ENCODE results near the gene TXN.
A peak's percentile ranks its signal among the peaks of the same experiment; 100 is the strongest.

TXN gene

GRCh38 chr9:110256380-110257096 is at the start of gene TXN:
Gene TXN (minus strand): TSS chr9:110256507. CDS start chr9:110256435, 72 bp downstream.
- peak; percentile 94 for DNase-seq (ENCODE audit: low read depth)

- DNase-seq (ENCODE audit: low read depth) = peak; percentile 87
Observed at GRCh38 chr9:110303133-110303532, 46.8 kb upstream of the TXN start.

GRCh38 chr9:110298043-110298605 is 41.8 kb upstream of the TXN start:
- DNase-seq (ENCODE audit: low read depth) = no peak

GRCh38 chr9:110293248-110293647 is 36.9 kb upstream of the TXN start:
- no peak for DNase-seq (ENCODE audit: low read depth)

- no peak for DNase-seq (ENCODE audit: low read depth)
Observed at GRCh38 chr9:110291921-110292557, 35.7 kb upstream of the TXN start.

GRCh38 chr9:110290001-110290400 is 33.7 kb upstream of the TXN start:
- no peak for DNase-seq (ENCODE audit: low read depth)

GRCh38 chr9:110288503-110288902 is 32.2 kb upstream of the TXN start:
- DNase-seq (ENCODE audit: low read depth) = no peak

GRCh38 chr9:110287289-110287680 is 31.0 kb upstream of the TXN start:
- DNase-seq (ENCODE audit: low read depth) = no peak

- DNase-seq (ENCODE audit: low read depth) = no peak
Observed at GRCh38 chr9:110284211-110284844, 28.0 kb upstream of the TXN start.

GRCh38 chr9:110283751-110284150 is 27.4 kb upstream of the TXN start:
- no peak for DNase-seq (ENCODE audit: low read depth)

- DNase-seq (ENCODE audit: low read depth) = no peak
Observed at GRCh38 chr9:110282739-110283081, 26.4 kb upstream of the TXN start.

- no peak for DNase-seq (ENCODE audit: low read depth)
Observed at GRCh38 chr9:110282018-110282738, 25.9 kb upstream of the TXN start.

- no peak for DNase-seq (ENCODE audit: low read depth)
Observed at GRCh38 chr9:110278080-110278707, 21.9 kb upstream of the TXN start.

- no peak for DNase-seq (ENCODE audit: low read depth)
Observed at GRCh38 chr9:110276781-110277180, 20.5 kb upstream of the TXN start.

- DNase-seq (ENCODE audit: low read depth) = no peak
Observed at GRCh38 chr9:110270211-110270995, 14.1 kb upstream of the TXN start.

- DNase-seq (ENCODE audit: low read depth) = no peak
Observed at GRCh38 chr9:110266795-110267194, 10.5 kb upstream of the TXN start.

- DNase-seq (ENCODE audit: low read depth) = peak; percentile 61
Observed at GRCh38 chr9:110261632-110262031, 5.3 kb upstream of the TXN start.

GRCh38 chr9:110260911-110261310 is 4.6 kb upstream of the TXN start:
- no peak for DNase-seq (ENCODE audit: low read depth)

GRCh38 chr9:110259566-110259965 is 3.3 kb upstream of the TXN start:
- no peak for DNase-seq (ENCODE audit: low read depth)

- DNase-seq (ENCODE audit: low read depth) = no peak
Observed at GRCh38 chr9:110258690-110259091, 2.4 kb upstream of the TXN start.

GRCh38 chr9:110257956-110258355 is 1.6 kb upstream of the TXN start:
- no peak for DNase-seq (ENCODE audit: low read depth)

Measured in iris pigment epithelial cell (primary cell).